ENCODE data around the gene RAB11FIP3. TPM values are rescaled to one million over a fixed set of nuclear protein-coding genes. Genes with fewer than 3 reads are reported as not detected.
A peak's percentile ranks its signal among the peaks of the same experiment; 100 is the strongest.
"Not testable (repeated sequence)": the region's sequence is repeated elsewhere in the genome, so short reads cannot be mapped to it uniquely, and the experiment has no call there.

Gene RAB11FIP3
- total and polyA plus RNA-seq, 2 of the 13 experiments (the other 11 are each of a cell fraction or from before 2014, with no cell fraction given) = 34.3 to 57.6 TPM

GRCh38 chr16:491220-491919 is 65.9 kb downstream of the RAB11FIP3 start:
- ATAC-seq (no peak), DNase-seq (ENCODE audit: low spot score) (no peak), FAIRE-seq (no peak)
- CTCF ChIA-PET (ENCODE audit: low intra/inter-chr PET ratio, low total read pairs) = no interaction called here
- Histone ChIP-seq H4K20me1 (ENCODE audit: insufficient read depth, low read length) (no peaks in the 10 kb centered on the region), H3K4me2 (ENCODE audit: low read depth, low read length) (no peak overlapping the region), H3K27me3 (ENCODE audit: control insufficient read depth in 1 of 2, insufficient read depth in 2 of 2, low read length in 2 of 2) (no peaks in the 10 kb centered on the region), H3K79me2 (ENCODE audit: insufficient read depth, low read length) (no peaks in the 10 kb centered on the region), H3K9me3 (ENCODE audit: low read length) (no peaks in the 10 kb centered on the region), H3K36me3 (replicated peaks in 1 of 2; ENCODE audit: control insufficient read depth in 1 of 2, insufficient read depth in 2 of 2, low read length in 2 of 2) (peaks cover 27 to 61% of the 10 kb centered on the region in 2 experiments), H3K9ac (ENCODE audit: insufficient read depth, low read depth, low read length) (no peak overlapping the region), H3K4me3 (replicated peaks in 1 of 3; ENCODE audit: insufficient read depth in 1 of 3, low read depth in 2 of 3, low read length in 3 of 3) (no peak overlapping the region), H3K4me1 (ENCODE audit: insufficient read depth, low read length) (no peaks in the 10 kb centered on the region), H3K27ac (ENCODE audit: extremely low read length, insufficient read depth, low read length) (no peak overlapping the region), H2AFZ (ENCODE audit: low read length) (no peak overlapping the region)
- in situ Hi-C loops (cut with HindIII; ENCODE audit: extremely low pct_ligation_motif_present, low pct_unique_long_range_greater_than_20kb) = no loop called here
- BruUV-seq (replicated peaks) = no TSS peak
- no peak for TF ChIP-seq JDP2 (CRISPR knock-in tag; IDR thresholded peaks at IDR 0.05; ENCODE audit: borderline replicate concordance)
- peak; percentile 28 for TF ChIP-seq AGO2 (optimal IDR thresholded peaks at IDR 0.05; ENCODE audit: low read depth, low read length)
- POLR2A ChIA-PET = no interaction called here
- intact Hi-C loops (cut with micrococcal nuclease; ENCODE audit: unreplicated experiment) = no loop called here
- WGBS (ENCODE audit: low lambda C conversion rate) = 98% methylated on average over 17 of the region's 19 CpGs

GRCh38 chr16:492211-492875 is 66.9 kb downstream of the RAB11FIP3 start:
- intact Hi-C loops (cut with micrococcal nuclease; ENCODE audit: unreplicated experiment) = no loop called here
- WGBS (ENCODE audit: low lambda C conversion rate) = 98% methylated on average over 18 of the region's 30 CpGs
- H3K36me3 ChIP-seq (replicated peaks in 1 of 2; ENCODE audit: control insufficient read depth in 1 of 2, insufficient read depth in 2 of 2, low read length in 2 of 2) = peaks cover 27 to 66% of the 10 kb centered on the region in 2 experiments
- no TSS peak for BruUV-seq (replicated peaks)
- no peak overlapping the region for H3K4me2 ChIP-seq (ENCODE audit: low read depth, low read length)
- ChIA-PET POLR2A (no interaction called here), CTCF (ENCODE audit: low intra/inter-chr PET ratio, low total read pairs) (no interaction called here)
- in situ Hi-C loops (cut with HindIII; ENCODE audit: extremely low pct_ligation_motif_present, low pct_unique_long_range_greater_than_20kb) = no loop called here
- FAIRE-seq (no peak), DNase-seq (ENCODE audit: low spot score) (no peak), ATAC-seq (no peak)
- H3K4me3 ChIP-seq (replicated peaks in 1 of 3; ENCODE audit: insufficient read depth in 1 of 3, low read depth in 2 of 3, low read length in 3 of 3) = no peak overlapping the region
- no peaks in the 10 kb centered on the region for H4K20me1 ChIP-seq (ENCODE audit: insufficient read depth, low read length)
- H3K9me3 ChIP-seq (ENCODE audit: low read length) = no peaks in the 10 kb centered on the region
- no peaks in the 10 kb centered on the region for H3K4me1 ChIP-seq (ENCODE audit: insufficient read depth, low read length)
- peak; percentile 19 for TF ChIP-seq AGO2 (optimal IDR thresholded peaks at IDR 0.05; ENCODE audit: low read depth, low read length)
- no peak for TF ChIP-seq ZSCAN31 (CRISPR knock-in tag; IDR thresholded peaks at IDR 0.05; ENCODE audit: low read depth)
- no peak for TF ChIP-seq PPARG (CRISPR knock-in tag; conservative IDR thresholded peaks at IDR 0.05)
- no peak for TF ChIP-seq TEAD2 (CRISPR knock-in tag; IDR thresholded peaks at IDR 0.05)
- no peak for TF ChIP-seq BORCS8-MEF2B (CRISPR knock-in tag; IDR thresholded peaks at IDR 0.05)
- TF ChIP-seq ZSCAN22 (CRISPR knock-in tag; IDR thresholded peaks at IDR 0.05) = no peak
- TF ChIP-seq RBFOX2 (IDR thresholded peaks at IDR 0.05; ENCODE audit: low read depth, low read length) = peak; percentile 32; the same call in 1 of the 2 replicates
- no peak for TF ChIP-seq EEA1 (CRISPR knock-in tag; IDR thresholded peaks at IDR 0.05; ENCODE audit: borderline replicate concordance)
- TF ChIP-seq NONO (IDR thresholded peaks at IDR 0.05) = no peak
- no peak for TF ChIP-seq NONO (CRISPR knock-in tag; conservative IDR thresholded peaks at IDR 0.05)
- no peak overlapping the region for H2AFZ ChIP-seq (ENCODE audit: low read length)
- H3K27ac ChIP-seq (ENCODE audit: extremely low read length, insufficient read depth, low read length) = no peak overlapping the region
- no peak overlapping the region for H3K9ac ChIP-seq (ENCODE audit: insufficient read depth, low read depth, low read length)
- no peaks in the 10 kb centered on the region for H3K79me2 ChIP-seq (ENCODE audit: insufficient read depth, low read length)
- H3K27me3 ChIP-seq (ENCODE audit: control insufficient read depth in 1 of 2, insufficient read depth in 2 of 2, low read length in 2 of 2) = no peaks in the 10 kb centered on the region

- ATAC-seq; H3K4me2 ChIP-seq (ENCODE audit: low read depth, low read length); H3K9ac ChIP-seq (ENCODE audit: insufficient read depth, low read depth, low read length); BruUV-seq (replicated peaks); FAIRE-seq; H3K27me3 ChIP-seq (ENCODE audit: control insufficient read depth in 1 of 2, insufficient read depth in 2 of 2, low read length in 2 of 2); H3K27ac ChIP-seq (ENCODE audit: extremely low read length, insufficient read depth, low read length); DNase-seq (ENCODE audit: low spot score); H3K79me2 ChIP-seq (ENCODE audit: insufficient read depth, low read length); H3K9me3 ChIP-seq (ENCODE audit: low read length); H4K20me1 ChIP-seq (ENCODE audit: insufficient read depth, low read length); H3K4me1 ChIP-seq (ENCODE audit: insufficient read depth, low read length); H2AFZ ChIP-seq (ENCODE audit: low read length); H3K4me3 ChIP-seq (replicated peaks in 1 of 3; ENCODE audit: insufficient read depth in 1 of 3, low read depth in 2 of 3, low read length in 3 of 3): not testable (repeated sequence)
- ChIA-PET POLR2A (interaction anchor here (0.9 kb wide), 1 partner anchor 33 kb away, joined by 3 read pairs; the partner anchor contains the start of gene CAPN15), CTCF (ENCODE audit: low intra/inter-chr PET ratio, low total read pairs) (interaction anchor here (1.5 kb wide), 1 partner anchor 103 kb away, joined by 11 read pairs; no protein-coding TSS in a partner anchor)
- 90% methylated on average over 15 of the region's 15 CpGs for WGBS (ENCODE audit: low lambda C conversion rate)
- intact Hi-C loops (cut with micrococcal nuclease; ENCODE audit: unreplicated experiment) = loop anchor here (5.0 kb wide), 1 partner anchor 102 kb away; no protein-coding TSS in a partner anchor
- in situ Hi-C loops (cut with HindIII; ENCODE audit: extremely low pct_ligation_motif_present, low pct_unique_long_range_greater_than_20kb) = loop anchor here (5.0 kb wide), 1 partner anchor 97 kb away; the partner anchor contains the start of gene NME4
- peaks cover 29 to 65% of the 10 kb centered on the region in 2 experiments for H3K36me3 ChIP-seq (replicated peaks in 1 of 2; ENCODE audit: control insufficient read depth in 1 of 2, insufficient read depth in 2 of 2, low read length in 2 of 2)
These were observed 69.2 kb downstream of the RAB11FIP3 start for GRCh38 chr16:494676-495075.
